B cell (primary cell): ENCODE data around the gene ARHGEF35. TPM values are rescaled to one million over a fixed set of nuclear protein-coding genes. Genes with fewer than 3 reads are reported as not detected.

Experiments used
- ATAC-seq: fragments of 200-7000 bp; cut with Tn5 transposase; one replicate; pipeline ENCODE4 v1.10.0; 2021; ENCODE audit warnings: low read depth, mild to moderate bottlenecking, moderate number of reproducible peaks, moderate library complexity
- CTCF ChIA-PET: fragments of 350-600 bp; sonication (Branson Sonifier 250); formaldehyde crosslinking; loops from one replicate; lab custom pipeline; 2021; ENCODE audit warnings: antibody characterized with exemption, inconsistent platforms; lab: Charles Lee
- POLR2A ChIA-PET: fragments of 350-600 bp; sonication (Branson Sonifier 250); formaldehyde crosslinking; loops from one replicate; lab custom pipeline; 2021; ENCODE audit warnings: antibody characterized with exemption; lab: Charles Lee
- DNase-seq: peaks from one replicate; pipeline ENCODE4 v3.0.0; 2013
- H2AFZ ChIP-seq: 2 replicates; pipeline ENCODE4 v1.6.1; 2012; ENCODE audit warnings: mild to moderate bottlenecking, low read depth, low read length; ENCODE audit not compliant: insufficient read depth, poor library complexity, severe bottlenecking
- H3K27ac ChIP-seq, 2 donors: 1 replicate in 1 of 2; 2 replicates in 1 of 2; pipeline ENCODE4 v1.5.1; 2012 to 2013; ENCODE audit warnings: low read length in 2 of 2, mild to moderate bottlenecking in 2 of 2, moderate library complexity in 1 of 2
- H3K27me3 ChIP-seq, 4 experiments: fragments of 200-600 bp in 1 of 4; sonication (generic) in 1 of 4; replicated peaks in 1 of 4; 1 replicate in 2 of 4; 2 replicates in 2 of 4; pipeline versions ENCODE4 v1.6.1 to v1.7.0; 2013 to 2016; ENCODE audit warnings: low read length in 3 of 4, mild to moderate bottlenecking in 2 of 4, mixed read lengths in 1 of 4, moderate library complexity in 1 of 4; ENCODE audit not compliant: insufficient read depth in 4 of 4, control insufficient read depth in 3 of 4; ENCODE audit errors: control extremely low read depth in 1 of 4
- H3K36me3 ChIP-seq, 2 experiments: replicated peaks in 1 of 2; 1 replicate in 1 of 2; 2 replicates in 1 of 2; pipeline versions ENCODE4 v1.6.1 to v1.7.1; 2013; ENCODE audit warnings: low read length in 1 of 2; ENCODE audit not compliant: insufficient read depth in 2 of 2, control insufficient read depth in 1 of 2; ENCODE audit errors: control extremely low read depth in 1 of 2, extremely low read depth in 1 of 2
- H3K4me1 ChIP-seq, 2 donors: fragments of 200-600 bp in 1 of 2; sonication (generic) in 1 of 2; 1 replicate in 1 of 2; 2 replicates in 1 of 2; pipeline versions ENCODE4 v1.5.1 to v1.6.1; 2013 to 2017; ENCODE audit warnings: low read length in 2 of 2; ENCODE audit not compliant: control insufficient read depth in 2 of 2, insufficient read depth in 2 of 2
- H3K4me2 ChIP-seq: replicated peaks from 2 replicates; pipeline ENCODE3; 2012; ENCODE audit warnings: mild to moderate bottlenecking, low read depth, low read length; ENCODE audit not compliant: poor library complexity, severe bottlenecking
- H3K4me3 ChIP-seq, 5 experiments: fragments of 200-600 bp in 1 of 5; sonication (generic) in 1 of 5; 1 replicate in 3 of 5; 2 replicates in 2 of 5; pipeline versions ENCODE4 v1.5.1 to v1.7.0; 2011 to 2016; ENCODE audit warnings: low read length in 4 of 5, mild to moderate bottlenecking in 4 of 5, low read depth in 2 of 5, control low read depth in 1 of 5, moderate library complexity in 1 of 5; ENCODE audit not compliant: insufficient read depth in 1 of 5; ENCODE audit errors: control extremely low read depth in 1 of 5, extremely low read depth in 1 of 5
- H3K79me2 ChIP-seq: fragments of 200-600 bp; sonication (generic); one replicate; pipeline ENCODE4 v1.6.0; 2016; ENCODE audit warnings: low read length; ENCODE audit not compliant: control insufficient read depth, insufficient read depth
- H3K9ac ChIP-seq: fragments of 200-600 bp; sonication (generic); 2 replicates; pipeline ENCODE4 v1.6.1; 2017; ENCODE audit warnings: mild to moderate bottlenecking, low read length, moderate library complexity
- H3K9me3 ChIP-seq, 3 donors: one replicate each; pipeline versions ENCODE4 v1.6.1 to v1.7.1; 2013; ENCODE audit warnings: low read length in 2 of 3; ENCODE audit not compliant: control insufficient read depth in 2 of 3, insufficient read depth in 1 of 3; ENCODE audit errors: control extremely low read depth in 1 of 3
- H4K20me1 ChIP-seq: 2 replicates; pipeline ENCODE4 v1.6.0; 2012; ENCODE audit warnings: mild to moderate bottlenecking, low read length; ENCODE audit not compliant: insufficient read depth, control insufficient read depth, poor library complexity, severe bottlenecking
- H3K27ac Mint-ChIP-seq: one replicate; pipeline ENCODE4 v1.8.0; 2021; ENCODE audit warnings: mixed read lengths
- H3K27me3 Mint-ChIP-seq: one replicate; pipeline ENCODE4 v1.8.0; 2021; ENCODE audit warnings: mixed read lengths
- H3K4me1 Mint-ChIP-seq: one replicate; pipeline ENCODE4 v1.8.0; 2021; ENCODE audit warnings: mixed read lengths
- H3K4me3 Mint-ChIP-seq: one replicate; pipeline ENCODE4 v1.8.0; 2021; ENCODE audit warnings: mixed read lengths
- H3K9me3 Mint-ChIP-seq: one replicate; pipeline ENCODE4 v1.8.0; 2022; ENCODE audit warnings: mixed read lengths; ENCODE audit not compliant: insufficient read depth
- EZH2 ChIP-seq: IDR thresholded peaks from 2 replicates; pipeline ENCODE4 v1.6.1; 2012; ENCODE audit warnings: borderline replicate concordance, low read depth, mild to moderate bottlenecking, moderate library complexity, low read length; ENCODE audit not compliant: insufficient read depth, poor library complexity, severe bottlenecking
- WGBS: methylation state at CpG from one replicate; pipeline ENCODE4 v1.1.5; 2013; ENCODE audit warnings: missing lambda C conversion rate; ENCODE audit not compliant: insufficient coverage; 5-methylcytosine and 5-hydroxymethylcytosine counted together
- intact Hi-C: fragments of 100-400 bp; cut with micrococcal nuclease; formaldehyde crosslinking; loops from one replicate; pipeline ENCODE4 v1.10.0; 2022
- polyA plus RNA-seq: library from polyadenylated mRNA; depleted of rRNA; stranded (reverse); fragments of >200 nt; gene quantifications from 2 replicates; pipeline ENCODE4 v1.2.3, GENCODE V29; 2012
- total RNA-seq, 2 donors: library from RNA; stranded (reverse); fragments of 120-200 nt in 1 of 2; gene quantifications; 1 replicate in 1 of 2; 2 replicates in 1 of 2; pipeline versions ENCODE4 v1.2.3 to v1.2.4, GENCODE V29; 2013 to 2022
- TF ChIP-seq, protein P1 (sequence below): fragments of 200-600 bp; IDR thresholded peaks from one replicate; pipeline ENCODE4 v1.8.0; 2022; ENCODE audit warnings: antibody characterized with exemption, mild to moderate bottlenecking

ARHGEF35 gene
- total and polyA plus RNA-seq, 2 donors (not counting 1 experiment from before 2014, with no cell fraction given): 0.34 to 2.1 TPM

DNA sequence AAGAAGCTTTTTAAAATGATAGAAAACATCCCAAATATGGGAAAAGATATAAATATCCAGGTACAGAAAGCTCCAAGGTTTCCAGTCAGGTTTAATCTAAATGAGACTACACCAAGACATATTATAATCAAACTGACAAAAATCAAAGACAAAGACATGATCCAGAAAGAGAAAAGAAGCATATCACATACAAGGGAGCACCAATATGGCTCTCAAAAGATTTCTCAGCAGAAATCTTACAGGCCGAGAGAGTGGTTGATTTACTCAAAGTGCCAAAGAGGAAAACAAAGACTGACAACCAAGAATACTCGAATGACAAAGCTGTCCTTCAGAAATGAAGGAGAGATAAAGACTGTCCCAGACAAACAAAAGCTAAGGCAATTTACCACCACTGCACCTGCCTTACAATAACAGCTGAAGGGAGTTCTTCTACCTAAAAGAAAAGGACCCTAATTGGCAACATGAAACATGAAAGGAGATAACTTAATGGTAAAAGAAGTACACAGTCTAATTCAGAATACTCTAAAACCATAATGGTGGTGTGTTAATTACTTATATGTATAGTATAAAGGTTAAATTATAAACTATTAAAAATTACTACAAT, 47.3 kb downstream of the ARHGEF35 start:
- H3K4me3 Mint-ChIP-seq: no peak overlapping the region
- ChIA-PET POLR2A (no interaction called here), CTCF (no interaction called here)
- H3K27me3 Mint-ChIP-seq: peaks cover 10% of the 10 kb centered on the region
- no peak overlapping the region for H3K4me3 ChIP-seq
- no peaks in the 10 kb centered on the region for H3K79me2 ChIP-seq
- no peaks in the 10 kb centered on the region for H3K4me1 ChIP-seq
- peaks cover 0 to 5% (median 0%) of the 10 kb centered on the region in 4 experiments for H3K27me3 ChIP-seq
- no peaks in the 10 kb centered on the region for H4K20me1 ChIP-seq
- H3K9me3 Mint-ChIP-seq: peaks cover 17% of the 10 kb centered on the region
- no peak overlapping the region for H2AFZ ChIP-seq
- H3K4me2 ChIP-seq: no peak overlapping the region
- H3K4me1 Mint-ChIP-seq: no peaks in the 10 kb centered on the region
- intact Hi-C loops: no loop called here
- no peaks in the 10 kb centered on the region for H3K36me3 ChIP-seq
- H3K27ac Mint-ChIP-seq: no peak overlapping the region
- H3K9me3 ChIP-seq: peaks cover 5 to 20% (median 13%) of the 10 kb centered on the region in 3 donors
- no peak overlapping the region for H3K9ac ChIP-seq
- WGBS: no CpG with 5 or more reads among the region's 2 CpGs
- TF ChIP-seq, protein P1, sequence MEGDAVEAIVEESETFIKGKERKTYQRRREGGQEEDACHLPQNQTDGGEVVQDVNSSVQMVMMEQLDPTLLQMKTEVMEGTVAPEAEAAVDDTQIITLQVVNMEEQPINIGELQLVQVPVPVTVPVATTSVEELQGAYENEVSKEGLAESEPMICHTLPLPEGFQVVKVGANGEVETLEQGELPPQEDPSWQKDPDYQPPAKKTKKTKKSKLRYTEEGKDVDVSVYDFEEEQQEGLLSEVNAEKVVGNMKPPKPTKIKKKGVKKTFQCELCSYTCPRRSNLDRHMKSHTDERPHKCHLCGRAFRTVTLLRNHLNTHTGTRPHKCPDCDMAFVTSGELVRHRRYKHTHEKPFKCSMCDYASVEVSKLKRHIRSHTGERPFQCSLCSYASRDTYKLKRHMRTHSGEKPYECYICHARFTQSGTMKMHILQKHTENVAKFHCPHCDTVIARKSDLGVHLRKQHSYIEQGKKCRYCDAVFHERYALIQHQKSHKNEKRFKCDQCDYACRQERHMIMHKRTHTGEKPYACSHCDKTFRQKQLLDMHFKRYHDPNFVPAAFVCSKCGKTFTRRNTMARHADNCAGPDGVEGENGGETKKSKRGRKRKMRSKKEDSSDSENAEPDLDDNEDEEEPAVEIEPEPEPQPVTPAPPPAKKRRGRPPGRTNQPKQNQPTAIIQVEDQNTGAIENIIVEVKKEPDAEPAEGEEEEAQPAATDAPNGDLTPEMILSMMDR: no peak
- no peak for TF ChIP-seq EZH2
- H3K27ac ChIP-seq: no peak overlapping the region
- ATAC-seq (no peak), DNase-seq (no peak)

DNA sequence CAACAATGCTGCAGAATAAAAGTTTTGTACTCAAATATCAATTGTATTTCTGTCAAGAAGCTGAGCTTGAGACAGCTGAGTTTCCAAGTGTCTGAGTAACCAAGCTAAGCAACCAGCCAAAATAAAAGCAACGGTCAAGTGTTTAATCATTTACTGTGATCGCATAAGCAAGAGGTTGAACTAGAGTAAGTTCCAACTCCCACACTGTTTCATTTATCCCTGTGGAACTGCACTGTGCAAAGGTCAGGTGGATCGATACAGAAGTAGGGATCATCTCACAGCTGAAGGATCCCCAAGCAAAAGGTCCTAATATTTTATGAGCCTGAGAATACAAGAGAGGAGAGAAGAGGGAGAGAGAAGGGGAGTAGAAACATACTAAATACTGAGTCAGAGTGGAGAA, 51.2 kb downstream of the ARHGEF35 start:
- intact Hi-C loops: no loop called here
- WGBS: 83% methylated on average over 1 of the region's 3 CpGs

More for the DNA sequence above, 51.2 kb downstream of the ARHGEF35 start:
- Histone ChIP-seq H3K79me2 (no peaks in the 10 kb centered on the region), H3K9me3 (peaks cover 0 to 14% (median 13%) of the 10 kb centered on the region in 3 donors), H4K20me1 (no peaks in the 10 kb centered on the region), H3K4me3 (no peak overlapping the region), H3K4me2 (no peak overlapping the region), H3K27ac (no peak overlapping the region), H3K36me3 (no peaks in the 10 kb centered on the region), H3K4me1 (no peaks in the 10 kb centered on the region), H3K9ac (no peak overlapping the region), H2AFZ (no peak overlapping the region), H3K27me3 (peaks cover 0 to 2% (median 0%) of the 10 kb centered on the region in 4 experiments)
- Mint-ChIP-seq H3K27ac (no peak overlapping the region), H3K4me3 (no peak overlapping the region), H3K4me1 (no peaks in the 10 kb centered on the region), H3K27me3 (peaks cover 3% of the 10 kb centered on the region), H3K9me3 (peaks cover 11% of the 10 kb centered on the region)
- ChIA-PET CTCF (no interaction called here), POLR2A (no interaction called here)
- ATAC-seq (no peak), DNase-seq (no peak)
- TF ChIP-seq, protein P1: no peak
- no peak for TF ChIP-seq EZH2
